MM.1S (cell line): ENCODE data around the gene HSPB2.

Experiments used
- DNase-seq: peaks from one replicate; pipeline ENCODE4 v3.0.0-alpha.2; 2015
- H2AFZ ChIP-seq: fragments of 300-600 bp; sonication (generic); 2 replicates; pipeline ENCODE4 v1.6.0; 2016; ENCODE audit warnings: antibody characterized with exemption, low read length
- H3F3A ChIP-seq: fragments of 300-600 bp; sonication (generic); 2 replicates; pipeline ENCODE4 v1.6.1; 2016; ENCODE audit warnings: mild to moderate bottlenecking, antibody characterized with exemption, low read length, moderate library complexity, mixed read lengths; ENCODE audit not compliant: insufficient read depth
- H3K27ac ChIP-seq: fragments of 300-600 bp; sonication (generic); 2 replicates; pipeline ENCODE4 v1.5.1; 2016; ENCODE audit warnings: mild to moderate bottlenecking, low read length
- H3K27me3 ChIP-seq: fragments of 300-600 bp; sonication (generic); replicated peaks from 2 replicates; pipeline ENCODE4 v1.6.0; 2016; ENCODE audit warnings: low read length; ENCODE audit not compliant: insufficient read depth
- H3K36me3 ChIP-seq: fragments of 300-600 bp; sonication (generic); replicated peaks from 2 replicates; pipeline ENCODE4 v1.6.1; 2016; ENCODE audit warnings: mild to moderate bottlenecking, low read length, mixed read lengths; ENCODE audit not compliant: insufficient read depth
- H3K4me1 ChIP-seq: fragments of 300-600 bp; sonication (generic); 2 replicates; pipeline ENCODE4 v1.6.1; 2016; ENCODE audit warnings: low read length, mixed read lengths
- H3K4me2 ChIP-seq: fragments of 300-600 bp; sonication (generic); 2 replicates; pipeline ENCODE4 v1.6.0; 2016; ENCODE audit warnings: low read depth, low read length
- H3K4me3 ChIP-seq: fragments of 300-600 bp; sonication (generic); 2 replicates; pipeline ENCODE4 v1.5.1; 2016; ENCODE audit warnings: low read length, mixed read lengths
- H3K79me2 ChIP-seq: fragments of 300-600 bp; sonication (generic); 2 replicates; pipeline ENCODE4 v1.6.1; 2016; ENCODE audit warnings: mixed run types, low read length, mixed read lengths
- H3K9ac ChIP-seq: fragments of 300-600 bp; sonication (generic); 2 replicates; pipeline ENCODE4 v1.6.1; 2016; ENCODE audit warnings: low read length, mixed read lengths
- H3K9me2 ChIP-seq: fragments of 300-600 bp; sonication (generic); replicated peaks from 2 replicates; pipeline ENCODE4 v1.6.1; 2016; ENCODE audit warnings: mild to moderate bottlenecking, low read length, mixed read lengths; ENCODE audit not compliant: insufficient read depth
- H3K9me3 ChIP-seq: fragments of 300-600 bp; sonication (generic); replicated peaks from 2 replicates; pipeline ENCODE4 v1.6.1; 2016; ENCODE audit warnings: mild to moderate bottlenecking, low read length, mixed read lengths; ENCODE audit not compliant: insufficient read depth
- H4K20me1 ChIP-seq: fragments of 300-600 bp; sonication (generic); 2 replicates; pipeline ENCODE4 v1.6.1; 2016; ENCODE audit warnings: mild to moderate bottlenecking, low read length, moderate library complexity, mixed read lengths; ENCODE audit not compliant: insufficient read depth
- CTCF ChIP-seq: fragments of 300-600 bp; sonication (generic); IDR thresholded peaks from 2 replicates; pipeline ENCODE4 v1.5.1; 2016; ENCODE audit warnings: antibody characterized with exemption, low read length, mixed read lengths
- EZH2 ChIP-seq: fragments of 300-600 bp; sonication (generic); optimal IDR thresholded peaks from 2 replicates; pipeline ENCODE3; 2017; ENCODE audit warnings: low read depth, mild to moderate bottlenecking, antibody characterized with exemption, low read length, mixed read lengths
- EZH2phosphoT487 ChIP-seq: fragments of 300-600 bp; sonication (generic); IDR thresholded peaks from 2 replicates; pipeline ENCODE4 v1.6.1; 2018; ENCODE audit warnings: antibody characterized with exemption, low read length

HSPB2 gene

DNA sequence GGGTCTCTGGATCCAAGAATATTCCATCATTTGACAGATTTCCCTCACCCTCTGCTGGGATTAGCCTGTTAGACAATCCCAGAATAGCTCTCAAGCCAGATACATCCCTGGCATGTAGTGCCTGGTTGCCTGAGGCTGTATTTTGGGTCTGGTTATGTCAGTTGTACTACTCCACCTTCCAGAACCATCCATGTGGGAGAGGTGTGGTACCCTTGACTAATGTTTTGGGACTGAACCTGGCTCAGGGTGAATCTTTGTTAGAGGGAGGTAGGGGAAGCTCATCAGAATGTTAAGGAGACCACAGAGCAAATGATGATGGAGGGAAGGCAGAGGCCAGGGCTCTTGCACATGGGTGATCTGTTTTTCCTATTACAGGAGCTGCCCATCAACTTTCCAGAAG lies 11.4 kb downstream of the HSPB2 start:
- H3K27ac ChIP-seq, result no peak overlapping the region
- H3K9me2 ChIP-seq, result no peaks in the 10 kb centered on the region
- DNase-seq, result no peak
- no peak overlapping the region for H3K4me2 ChIP-seq
- H3K9ac ChIP-seq, result no peak overlapping the region
- no peaks in the 10 kb centered on the region for H3K79me2 ChIP-seq
- H2AFZ ChIP-seq, result no peak overlapping the region
- H3K4me3 ChIP-seq, result no peak overlapping the region
- no peaks in the 10 kb centered on the region for H3K36me3 ChIP-seq
- no peaks in the 10 kb centered on the region for H4K20me1 ChIP-seq
- no peaks in the 10 kb centered on the region for H3K9me3 ChIP-seq
- peaks cover 6% of the 10 kb centered on the region for H3K4me1 ChIP-seq
- H3K27me3 ChIP-seq, result no peaks in the 10 kb centered on the region
- peaks cover 7% of the 10 kb centered on the region; the same call in 1 of the 2 replicates for H3F3A ChIP-seq
- TF ChIP-seq EZH2phosphoT487, result no peak
- no peak for TF ChIP-seq CTCF
- no peak for TF ChIP-seq EZH2

GRCh38 chr11:111925953-111926352 lies 13.4 kb downstream of the HSPB2 start:
- peaks cover 7% of the 10 kb centered on the region; the same call in 1 of the 2 replicates for H3F3A ChIP-seq
- H4K20me1 ChIP-seq, result no peaks in the 10 kb centered on the region
- DNase-seq, result no peak
- H3K9ac ChIP-seq, result peak overlapping the region; percentile 54; the same call in 1 of the 2 replicates
- no peaks in the 10 kb centered on the region for H3K9me3 ChIP-seq
- TF ChIP-seq EZH2phosphoT487 (no peak), CTCF (no peak), EZH2 (no peak)
- H3K79me2 ChIP-seq, result no peaks in the 10 kb centered on the region
- H3K4me3 ChIP-seq, result peak overlapping the region; percentile 54
- H3K4me2 ChIP-seq, result peak overlapping the region; percentile 90
- H3K36me3 ChIP-seq, result no peaks in the 10 kb centered on the region
- peaks cover 6% of the 10 kb centered on the region for H3K4me1 ChIP-seq
- peak overlapping the region; percentile 72; the same call in 1 of the 2 replicates for H3K27ac ChIP-seq
- H2AFZ ChIP-seq, result peak overlapping the region; percentile 73
- no peaks in the 10 kb centered on the region for H3K27me3 ChIP-seq
- no peaks in the 10 kb centered on the region for H3K9me2 ChIP-seq

DNA sequence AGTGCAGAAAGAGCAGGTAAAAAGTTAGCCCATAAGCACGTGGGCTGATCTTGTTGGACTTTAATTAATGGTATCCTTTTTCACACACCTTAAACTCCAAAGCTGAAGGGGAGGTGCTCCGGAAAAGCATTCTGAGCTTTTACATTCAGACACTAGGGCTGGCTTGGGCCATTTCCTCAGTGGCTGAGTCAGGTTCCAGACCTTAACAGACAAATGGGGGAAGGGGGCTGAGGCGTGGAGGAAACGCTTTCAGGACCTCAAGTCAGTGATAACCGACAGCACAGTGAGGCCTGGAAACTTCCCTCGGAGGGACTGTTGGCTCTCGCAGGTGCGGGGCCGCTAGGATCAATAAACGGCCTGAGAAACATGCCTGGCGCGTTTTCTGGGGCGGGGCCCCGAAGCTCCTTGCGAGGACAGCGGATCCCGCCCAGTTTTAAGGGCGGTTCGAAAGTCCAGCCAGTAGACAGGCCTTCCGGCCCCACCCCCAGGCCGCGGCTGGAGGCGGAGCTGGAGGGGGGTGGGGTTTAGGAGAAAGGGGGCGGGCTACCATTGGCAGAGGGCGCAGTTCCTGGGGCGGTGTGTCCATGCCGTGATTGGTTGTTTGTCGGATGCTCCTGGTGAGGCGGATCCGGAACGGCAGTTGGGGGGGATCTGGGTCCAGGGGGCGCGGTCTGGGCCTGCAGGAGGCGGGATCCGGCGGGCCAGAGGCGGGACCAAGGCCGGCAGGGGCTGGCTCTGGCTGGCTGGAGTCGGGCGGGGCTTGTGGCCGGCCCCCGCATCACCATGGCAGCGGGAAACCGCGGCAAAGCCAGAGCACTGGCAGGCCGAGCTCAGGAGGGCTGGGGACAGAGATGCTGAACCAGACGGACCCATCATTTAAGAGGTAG lies 14.2 kb downstream of the HSPB2 start:
- H3K9me2 ChIP-seq, result no peaks in the 10 kb centered on the region
- DNase-seq, result peak; percentile 97
- H3F3A ChIP-seq, result peaks cover 7% of the 10 kb centered on the region; the same call in 1 of the 2 replicates
- H2AFZ ChIP-seq, result peak overlapping the region; percentile 82
- no peaks in the 10 kb centered on the region for H4K20me1 ChIP-seq
- no peaks in the 10 kb centered on the region for H3K79me2 ChIP-seq
- no peaks in the 10 kb centered on the region for H3K36me3 ChIP-seq
- no peaks in the 10 kb centered on the region for H3K27me3 ChIP-seq
- peak overlapping the region; percentile 90 for H3K4me2 ChIP-seq
- H3K9me3 ChIP-seq, result no peaks in the 10 kb centered on the region
- no peak for TF ChIP-seq EZH2
- TF ChIP-seq CTCF, result no peak
- TF ChIP-seq EZH2phosphoT487, result no peak
- H3K27ac ChIP-seq, result peak overlapping the region; percentile 72
- peaks cover 6% of the 10 kb centered on the region for H3K4me1 ChIP-seq
- peak overlapping the region; percentile 60 for H3K4me3 ChIP-seq
- peak overlapping the region; percentile 54 for H3K9ac ChIP-seq
